ENCODE measurements around the gene ALOX5AP.

ALOX5AP gene

DNA sequence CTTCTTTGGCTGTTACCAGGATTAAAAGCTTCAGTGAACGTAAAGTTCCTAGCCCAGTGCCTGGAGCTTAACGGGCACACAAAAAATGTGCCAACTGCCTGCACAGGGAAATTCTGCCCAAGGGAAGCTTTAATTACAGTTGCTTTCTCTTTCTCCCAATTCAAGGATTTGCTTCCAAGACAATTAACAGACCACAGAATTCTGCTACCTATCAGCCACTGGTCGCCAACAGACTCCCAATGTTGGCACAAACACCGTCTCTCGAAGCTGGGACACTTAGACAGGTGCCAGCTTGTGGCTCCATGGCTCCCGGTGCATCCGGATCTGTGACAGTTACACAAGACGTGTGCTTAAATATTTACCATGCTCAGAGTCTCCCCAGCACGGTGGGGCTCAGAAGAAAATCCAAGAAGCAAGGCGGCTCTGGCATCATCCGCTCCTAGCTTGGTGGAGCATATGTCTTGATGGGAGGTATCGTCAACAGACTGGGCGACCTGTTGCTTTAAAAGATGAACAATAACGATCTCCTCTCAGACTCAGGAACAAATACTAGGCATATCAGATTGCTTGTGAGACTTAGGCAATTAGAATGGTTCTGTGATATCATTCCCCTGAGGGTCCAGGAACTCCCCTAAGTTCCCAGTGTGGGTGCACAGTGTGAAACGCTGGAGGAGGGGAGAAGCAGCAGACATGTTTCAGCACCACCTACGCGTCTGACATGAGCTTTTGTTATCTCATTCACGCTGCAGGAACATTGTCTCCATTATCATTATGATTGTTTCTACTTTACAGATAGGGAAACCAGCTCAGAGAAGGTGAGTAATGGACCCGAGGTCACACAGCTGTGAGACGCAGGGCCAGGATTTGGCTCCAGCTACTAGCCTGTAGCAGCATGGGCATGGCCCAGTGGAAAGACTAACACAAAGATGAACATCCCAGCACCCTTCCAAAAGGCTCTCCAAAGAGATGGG is 61.6 kb downstream of the ALOX5AP start:
- no peak for DNase-seq (ENCODE audit: low spot score)

DNA sequence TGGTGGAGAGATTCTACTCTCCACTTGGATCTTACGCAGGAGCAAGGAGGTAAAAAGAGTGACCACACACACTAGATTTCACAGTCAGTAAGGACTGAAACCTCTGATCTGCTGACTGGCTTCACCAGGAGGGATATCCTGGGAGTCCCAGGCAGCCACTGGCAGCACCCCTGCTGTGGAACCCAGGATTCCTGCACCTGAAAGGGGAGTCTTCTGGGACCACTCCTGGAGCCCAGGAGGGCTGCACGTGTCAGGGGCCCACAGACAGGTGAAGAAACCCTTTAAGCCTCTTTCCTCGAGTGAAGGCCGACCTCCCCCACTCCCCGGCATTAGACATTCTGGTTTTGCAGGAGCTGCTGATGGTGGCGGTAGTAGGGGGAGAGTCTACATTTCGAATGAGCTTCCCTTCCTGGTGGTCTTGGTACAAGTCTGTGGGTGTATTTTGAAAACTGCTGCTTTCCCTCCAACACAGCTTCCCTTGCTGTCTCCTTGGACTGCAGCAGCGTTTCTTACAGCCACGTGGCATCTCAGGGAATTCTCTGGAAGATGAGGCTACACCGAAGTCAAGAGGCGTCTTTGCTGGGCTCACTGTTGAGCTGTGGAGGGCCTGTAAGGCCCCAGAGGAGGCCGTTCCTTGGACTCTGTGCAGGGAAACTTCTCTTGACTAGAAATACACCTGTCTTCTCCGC is 62.6 kb downstream of the ALOX5AP start:
- no peak for DNase-seq (ENCODE audit: low spot score)

DNA sequence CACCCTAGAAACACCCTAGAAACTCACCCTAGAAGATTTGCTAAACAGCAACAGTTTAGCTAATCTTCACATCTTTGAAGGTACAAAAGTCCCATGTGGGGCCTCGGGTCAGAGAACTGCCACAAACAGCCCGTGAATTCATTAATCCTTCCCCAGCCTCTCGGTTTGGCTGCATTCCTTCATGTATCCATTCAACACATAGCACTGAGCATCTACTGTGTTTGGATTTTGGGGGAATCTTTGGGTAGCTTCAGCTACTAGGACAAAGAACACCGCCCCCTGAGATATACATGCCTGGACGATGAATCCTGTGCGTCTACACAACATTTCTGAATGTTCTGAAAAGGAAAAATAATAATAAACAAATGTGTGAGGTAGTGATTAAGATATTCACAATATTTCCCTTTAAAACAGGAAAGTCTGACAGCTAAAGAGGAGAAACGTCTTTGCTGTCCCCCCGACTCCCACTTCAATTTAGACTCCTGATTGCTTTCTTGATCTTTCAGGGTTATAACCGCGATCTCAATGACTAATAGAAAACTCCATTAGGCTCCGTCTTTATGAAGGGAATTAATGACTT is 63.5 kb downstream of the ALOX5AP start:
- no peak for DNase-seq (ENCODE audit: low spot score)

DNA sequence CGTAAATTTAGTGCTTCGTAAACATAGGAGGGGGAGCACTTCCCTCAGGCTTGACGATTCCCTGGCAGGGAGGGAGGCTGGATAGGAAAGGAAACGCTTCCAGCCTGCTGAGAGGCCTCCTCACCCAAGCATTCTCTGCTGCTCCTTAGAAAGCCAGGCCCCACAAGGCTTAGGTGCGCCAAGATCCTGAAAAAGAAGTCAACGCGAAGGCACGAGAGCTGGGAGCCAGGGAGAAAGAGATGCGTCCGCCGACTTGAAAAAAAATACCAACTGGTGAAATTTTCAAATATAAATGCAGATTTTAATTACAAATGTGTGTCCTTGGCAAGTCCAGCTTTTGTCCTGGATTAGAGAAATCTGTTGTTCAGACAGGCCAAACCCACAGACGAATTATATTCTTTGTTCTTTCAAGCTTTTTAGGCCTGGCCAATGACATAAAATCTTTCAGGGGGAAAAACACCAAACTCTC is 64.0 kb downstream of the ALOX5AP start:
- no peak for DNase-seq (ENCODE audit: low spot score)

DNA sequence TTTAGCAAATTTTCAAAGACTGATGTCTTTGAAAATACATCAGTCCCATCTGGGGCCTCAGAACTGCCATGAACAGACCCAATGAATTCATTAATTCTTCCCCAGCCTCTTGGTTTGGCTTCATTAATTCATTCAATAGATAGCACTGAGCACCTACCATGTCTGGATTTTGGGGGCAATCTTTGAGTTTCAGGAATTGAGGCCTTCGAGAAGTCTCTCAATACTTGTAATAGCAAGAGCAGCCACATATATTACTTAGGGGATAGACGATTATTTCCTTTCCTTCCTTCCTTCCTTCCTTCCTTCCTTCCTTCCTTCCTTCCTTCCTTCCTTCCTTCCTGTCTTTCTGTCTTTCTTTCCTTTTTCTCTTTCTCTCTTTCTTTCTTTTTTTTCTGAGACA is 64.8 kb downstream of the ALOX5AP start:
- no peak for DNase-seq (ENCODE audit: low spot score)

DNA sequence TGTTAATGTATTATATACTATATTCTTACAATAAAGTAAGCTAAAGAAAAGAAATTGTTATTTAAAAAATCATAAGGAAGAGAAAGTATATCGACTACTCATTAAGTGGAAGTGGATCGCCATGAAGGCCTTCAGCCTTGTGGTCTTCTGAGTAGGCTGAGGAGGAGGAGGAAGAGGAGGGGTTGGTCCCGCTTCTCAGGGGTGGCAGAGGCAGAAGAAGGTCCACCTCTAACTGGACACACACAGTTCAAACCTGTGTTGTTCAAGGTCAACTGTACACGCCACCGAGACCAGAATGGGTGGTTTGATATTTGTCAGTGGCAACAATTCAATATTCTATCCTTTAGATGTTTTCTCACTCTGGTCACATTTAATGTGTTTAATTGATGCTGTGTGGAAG is 67.2 kb downstream of the ALOX5AP start:
- DNase-seq (ENCODE audit: low spot score), result no peak

DNA sequence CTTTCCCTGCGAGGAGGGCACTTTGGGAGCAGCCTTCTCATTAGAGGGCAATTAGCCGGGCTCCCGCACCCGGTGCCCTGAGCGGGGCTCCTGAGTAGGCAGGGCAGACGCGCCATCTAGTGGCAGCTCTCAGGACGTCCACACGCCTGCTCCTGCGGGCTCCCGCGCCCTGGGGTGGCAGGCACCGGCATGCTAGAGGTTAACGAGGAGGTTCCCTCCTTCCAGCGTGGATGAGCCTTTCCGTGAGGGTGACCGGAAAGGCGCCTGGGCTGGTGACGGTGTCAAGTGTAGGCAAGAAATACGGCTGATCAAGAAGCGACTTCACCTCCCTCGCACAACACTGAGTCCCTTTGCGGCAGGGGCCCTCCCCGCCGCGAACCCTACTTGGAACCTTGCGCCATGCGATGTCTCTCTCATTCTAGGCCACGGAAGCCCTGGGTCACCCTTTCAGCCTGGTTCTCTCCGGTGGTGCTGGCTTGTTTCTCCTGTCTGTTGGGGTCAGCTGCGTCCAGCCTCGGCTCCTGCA is 67.7 kb downstream of the ALOX5AP start:
- peak; percentile 83 for DNase-seq (ENCODE audit: low spot score)

DNA sequence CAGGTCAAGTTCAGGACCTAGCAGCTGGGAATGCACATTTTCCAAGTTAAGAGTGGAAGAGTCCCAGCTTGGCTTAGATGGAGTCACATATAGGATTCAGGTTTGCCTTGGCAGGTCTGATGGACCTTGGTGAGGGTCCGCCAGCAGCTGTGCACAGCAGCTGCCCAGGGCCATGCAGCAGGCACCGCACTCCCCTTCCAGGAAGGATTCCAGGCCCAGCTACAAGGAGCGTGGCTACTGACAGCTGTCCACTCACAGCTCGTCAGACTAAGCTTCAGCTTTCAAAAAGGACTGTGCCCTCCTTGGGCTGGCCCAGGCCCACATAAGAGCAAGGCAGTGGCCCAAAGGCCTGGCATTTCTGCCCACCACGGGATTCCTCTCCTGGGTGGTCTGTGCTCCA is 68.4 kb downstream of the ALOX5AP start:
- DNase-seq (ENCODE audit: low spot score), result no peak

DNA sequence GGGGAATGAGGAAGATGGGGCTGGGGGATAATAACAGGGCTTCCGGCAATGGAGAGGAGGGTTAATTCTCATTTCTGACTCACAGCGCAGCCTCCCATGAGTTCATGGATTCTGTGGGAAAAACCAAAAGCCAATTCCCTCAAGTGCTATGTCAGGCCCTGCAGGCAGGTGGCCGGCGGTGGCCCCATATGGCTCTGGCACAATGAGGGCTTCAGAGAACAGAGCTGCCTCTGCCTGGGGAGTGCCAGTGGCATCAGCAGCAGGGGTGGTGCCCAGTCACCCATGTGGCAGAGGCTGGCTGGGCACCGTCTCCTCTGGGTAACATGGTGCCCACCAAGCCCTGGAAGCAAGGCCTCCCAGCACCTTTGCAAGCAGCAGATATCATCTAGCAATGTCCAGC is 69.1 kb downstream of the ALOX5AP start:
- DNase-seq (ENCODE audit: low spot score), result no peak

DNA sequence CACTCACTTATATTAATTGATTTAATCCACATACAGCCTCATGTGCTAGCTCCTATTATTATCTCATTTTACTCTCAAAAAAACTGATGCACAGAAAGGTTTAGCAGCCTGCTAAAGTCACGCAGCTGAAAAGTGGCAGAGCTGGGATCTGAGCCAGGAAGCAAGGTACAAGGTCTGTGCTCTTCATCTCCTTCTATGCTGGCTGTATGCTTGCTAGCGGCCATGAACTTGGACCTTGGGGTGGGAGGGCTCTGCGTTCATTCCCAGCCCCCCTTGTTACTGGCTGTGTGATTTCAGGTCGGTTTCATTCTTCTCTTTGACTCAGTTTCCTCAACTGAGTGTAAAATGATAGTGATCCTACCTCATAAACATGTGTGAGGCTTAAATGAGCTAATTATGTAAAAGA is 69.8 kb downstream of the ALOX5AP start:
- no peak for DNase-seq (ENCODE audit: low spot score)

DNA sequence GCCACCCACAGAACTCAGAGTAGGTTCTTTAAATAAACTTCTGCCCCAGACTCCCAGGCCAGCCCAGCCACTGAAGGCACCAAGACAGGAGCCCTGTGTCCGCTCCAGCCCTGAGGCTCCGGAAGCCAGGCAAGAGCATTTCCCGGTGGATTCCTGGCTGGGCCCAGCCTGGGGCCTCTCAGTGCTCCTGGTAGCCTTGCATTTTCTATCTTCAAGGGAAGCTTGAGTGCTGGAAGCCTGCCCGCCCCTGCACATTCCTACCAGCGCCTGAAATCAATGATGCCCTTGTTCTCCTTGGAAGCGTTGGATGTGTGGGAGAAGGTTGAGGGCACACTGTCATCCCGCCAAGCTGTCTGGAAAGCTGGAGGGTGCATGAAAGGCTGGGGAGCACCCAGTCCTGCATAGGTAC is 70.3 kb downstream of the ALOX5AP start:
- DNase-seq (ENCODE audit: low spot score), result no peak

DNA sequence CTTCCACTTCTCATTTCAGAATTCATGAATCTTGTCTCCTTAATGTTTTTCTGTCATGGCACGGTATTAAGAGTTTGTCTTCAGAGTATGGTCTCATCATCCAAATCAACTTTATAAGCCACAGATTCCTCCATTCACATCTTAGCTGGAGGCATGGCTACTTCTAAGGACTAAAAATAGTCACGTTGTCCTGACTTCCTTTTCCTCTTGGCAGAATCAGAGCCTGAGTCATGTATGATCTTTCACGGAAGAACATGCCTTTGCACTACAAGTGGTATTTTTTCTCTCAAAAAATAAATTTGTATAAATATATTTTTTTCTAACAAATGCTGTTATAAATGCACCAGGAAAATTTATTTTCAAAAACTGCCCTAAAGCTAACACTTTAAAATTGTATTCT is 71.4 kb downstream of the ALOX5AP start:
- peak; percentile 88 for DNase-seq (ENCODE audit: low spot score)

DNA sequence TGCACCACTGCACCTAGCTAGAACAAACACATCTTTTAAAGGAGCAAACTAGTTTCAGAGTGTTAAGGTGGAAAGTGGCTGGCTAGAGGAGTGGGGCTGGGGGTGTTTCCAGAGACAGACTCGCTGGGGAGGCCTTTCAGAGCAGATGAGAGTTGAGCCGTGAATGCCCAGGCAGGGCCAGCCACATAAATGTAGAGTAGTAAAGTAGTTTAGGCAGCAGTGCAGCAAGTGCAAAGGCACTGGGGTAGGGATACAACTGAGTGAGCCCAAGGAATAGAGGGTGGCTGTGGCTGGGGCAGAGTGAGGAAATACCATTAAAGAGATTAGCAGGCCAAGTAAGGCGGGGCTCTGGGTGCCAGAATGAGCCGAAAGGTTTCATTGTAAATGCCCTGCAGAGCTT is 72.0 kb downstream of the ALOX5AP start:
- DNase-seq (ENCODE audit: low spot score), result no peak

DNA sequence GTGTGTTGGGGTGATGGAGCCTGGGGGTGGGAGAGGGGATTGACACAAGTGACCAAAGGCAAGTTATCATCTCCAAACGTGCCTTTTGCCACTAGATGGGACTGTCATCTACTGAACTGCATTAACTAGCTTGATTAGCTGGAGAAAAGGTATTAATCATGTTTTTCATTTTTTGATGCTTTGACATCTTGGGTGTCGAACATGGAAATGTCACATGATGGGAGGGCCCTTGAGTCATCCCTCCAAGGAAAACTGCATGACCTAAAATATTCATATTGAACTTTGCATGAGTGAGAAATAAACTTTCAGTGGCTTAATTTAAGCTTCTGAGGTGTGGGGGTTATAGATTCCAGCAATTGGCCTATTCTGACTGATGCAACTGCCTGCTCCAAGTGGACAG is 73.3 kb downstream of the ALOX5AP start:
- no peak for DNase-seq (ENCODE audit: low spot score)

DNA sequence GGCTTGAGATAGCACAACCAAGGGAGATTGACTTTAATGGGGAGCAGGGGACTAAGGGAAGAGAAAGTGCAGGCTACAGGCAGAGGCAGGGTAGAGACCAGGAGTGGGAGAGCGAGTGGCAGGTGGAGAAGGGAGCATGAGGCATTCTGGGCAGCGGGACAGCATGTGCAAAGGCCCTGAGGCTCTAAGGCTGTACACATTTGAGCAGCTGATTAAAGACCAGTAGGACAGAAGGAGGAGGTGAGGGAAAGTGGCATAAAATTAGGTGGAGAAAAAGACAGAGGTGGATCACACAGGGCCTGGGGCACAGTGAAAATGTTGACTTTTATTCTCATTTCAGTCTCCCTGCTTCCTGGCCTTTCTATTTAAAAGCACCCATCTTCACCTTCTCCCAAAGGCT is 74.4 kb downstream of the ALOX5AP start:
- no peak for DNase-seq (ENCODE audit: low spot score)

DNA sequence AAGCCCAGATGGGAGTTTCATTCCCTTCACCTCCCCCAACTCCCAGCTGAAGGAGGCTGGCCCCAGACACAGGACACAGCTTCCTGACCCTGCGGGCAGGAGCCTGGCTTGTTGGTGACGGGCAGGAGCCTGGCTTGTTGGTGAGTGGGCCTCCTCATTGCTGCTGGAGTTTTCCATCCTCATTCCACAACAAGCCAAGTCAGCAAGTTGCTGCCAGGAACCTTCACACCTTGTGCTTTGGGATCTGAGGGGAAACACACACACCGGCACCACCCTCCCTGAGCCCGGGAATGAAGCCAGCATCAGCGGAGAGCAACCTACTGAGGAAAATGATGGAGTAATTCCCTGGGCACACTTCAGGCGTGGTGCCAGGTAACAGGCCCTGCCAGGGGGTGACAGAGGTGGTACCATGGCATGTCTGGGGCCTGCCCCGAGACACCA is 74.9 kb downstream of the ALOX5AP start:
- peak; percentile 30 for DNase-seq (ENCODE audit: low spot score)

DNA sequence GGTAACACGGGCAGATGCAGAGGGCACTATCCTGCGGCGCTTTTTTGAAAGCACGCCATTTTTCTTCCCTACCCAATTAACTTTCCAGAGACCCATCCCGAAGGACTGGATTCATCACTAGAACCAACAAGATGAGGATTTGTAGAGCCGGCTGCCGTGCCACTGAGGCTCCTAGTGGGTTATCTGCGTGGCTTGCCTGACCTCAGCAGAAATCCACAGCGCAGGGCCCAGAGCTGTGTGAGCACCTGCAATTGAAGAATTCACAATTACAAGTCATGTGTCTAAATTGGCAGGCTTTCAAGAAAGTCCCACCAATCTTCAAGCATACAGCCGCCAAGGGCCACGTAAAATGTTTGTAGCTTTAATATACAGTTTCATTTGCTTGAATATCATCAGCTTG is 75.5 kb downstream of the ALOX5AP start:
- no peak for DNase-seq (ENCODE audit: low spot score)
